ENCODE results near the gene SLC12A5. TPM values are rescaled to one million over a fixed set of nuclear protein-coding genes. Genes with fewer than 3 reads are reported as not detected.

SLC12A5 gene
- total and polyA plus RNA-seq, 2 experiments from 2014 or later = 0.55 TPM; not detected in 1

- in situ Hi-C loops (cut with MboI) = no loop called here
- WGBS, 2 experiments (ENCODE audit: low coverage in 1 of 2, low lambda C conversion rate in 2 of 2, missing lambda C conversion rate in 2 of 2) = 83 to 86% methylated on average over 3 of the region's 3 CpGs
- peaks cover 2% of the 10 kb centered on the region; the same call in 1 of the 2 replicates for H3F3A ChIP-seq (ENCODE audit: insufficient read depth)
- TF ChIP-seq EZH2phosphoT487 (IDR thresholded peaks at IDR 0.05; ENCODE audit: insufficient read depth, low read depth) = no peak
- no peak for TF ChIP-seq EZH2 (IDR thresholded peaks at IDR 0.05; ENCODE audit: insufficient read depth, poor library complexity, severe bottlenecking)
- no peaks in the 10 kb centered on the region for H3K9me2 ChIP-seq (ENCODE audit: insufficient read depth)
- H3K36me3 ChIP-seq (ENCODE audit: low read depth) = peaks cover 53% of the 10 kb centered on the region
- H3K27ac ChIP-seq = no peak overlapping the region
- H2AFZ ChIP-seq = no peak overlapping the region
- H3K9ac ChIP-seq = no peak overlapping the region
- no peak overlapping the region for H3K4me2 ChIP-seq (ENCODE audit: unreplicated experiment)
- H3K4me1 ChIP-seq (ENCODE audit: insufficient read depth) = peaks cover 5% of the 10 kb centered on the region
- no peak overlapping the region for H3K4me3 ChIP-seq
- no peaks in the 10 kb centered on the region for H3K27me3 ChIP-seq (replicated peaks; ENCODE audit: insufficient read depth)
- H3K9me3 ChIP-seq (ENCODE audit: low read depth) = no peaks in the 10 kb centered on the region
- 0 out of 2 replicates have a peak, but pooled peaks cover under 1% of the 10 kb centered on the region for H4K20me1 ChIP-seq (ENCODE audit: insufficient read depth)
- no peak for DNase-seq
- H3K79me2 ChIP-seq (ENCODE audit: insufficient read depth) = peaks cover 18% of the 10 kb centered on the region; the same call in 1 of the 2 replicates
These were observed 36.7 kb downstream of the SLC12A5 start for GRCh38 chr20:46065691-46066090.

GRCh38 chr20:46070215-46070900 lies 41.3 kb downstream of the SLC12A5 start:
- Histone ChIP-seq H2AFZ (no peak overlapping the region), H4K20me1 (ENCODE audit: insufficient read depth) (peaks cover 25% of the 10 kb centered on the region; the same call in 1 of the 2 replicates), H3K9me3 (ENCODE audit: low read depth) (no peaks in the 10 kb centered on the region), H3K36me3 (ENCODE audit: low read depth) (peaks cover 34% of the 10 kb centered on the region), H3F3A (ENCODE audit: insufficient read depth) (peaks cover 13% of the 10 kb centered on the region), H3K27ac (0 out of 2 replicates have a peak overlapping the region, but pooled peaks have one; percentile 33), H3K9me2 (ENCODE audit: insufficient read depth) (no peaks in the 10 kb centered on the region), H3K4me3 (0 out of 2 replicates have a peak overlapping the region, but pooled peaks have one; percentile 17), H3K79me2 (ENCODE audit: insufficient read depth) (peaks cover 62% of the 10 kb centered on the region), H3K4me2 (ENCODE audit: unreplicated experiment) (peak overlapping the region; percentile 30), H3K9ac (no peak overlapping the region), H3K4me1 (ENCODE audit: insufficient read depth) (peaks cover 11% of the 10 kb centered on the region), H3K27me3 (replicated peaks; ENCODE audit: insufficient read depth) (no peaks in the 10 kb centered on the region)
- no peak for TF ChIP-seq EZH2phosphoT487 (IDR thresholded peaks at IDR 0.05; ENCODE audit: insufficient read depth, low read depth)
- no peak for TF ChIP-seq EZH2 (IDR thresholded peaks at IDR 0.05; ENCODE audit: insufficient read depth, poor library complexity, severe bottlenecking)
- peak; percentile 69 for DNase-seq
- 93 to 94% methylated on average over 20 of the region's 20 CpGs for WGBS, 2 experiments (ENCODE audit: low coverage in 1 of 2, low lambda C conversion rate in 2 of 2, missing lambda C conversion rate in 2 of 2)
- in situ Hi-C loops (cut with MboI) = no loop called here

- Histone ChIP-seq H3K27me3 (replicated peaks; ENCODE audit: insufficient read depth) (no peaks in the 10 kb centered on the region), H2AFZ (no peak overlapping the region), H3K4me1 (ENCODE audit: insufficient read depth) (peaks cover 11% of the 10 kb centered on the region), H3K79me2 (ENCODE audit: insufficient read depth) (peaks cover 74% of the 10 kb centered on the region), H3K36me3 (ENCODE audit: low read depth) (peaks cover 24% of the 10 kb centered on the region), H3F3A (ENCODE audit: insufficient read depth) (peaks cover 13% of the 10 kb centered on the region), H3K9ac (no peak overlapping the region), H4K20me1 (ENCODE audit: insufficient read depth) (peaks cover 25% of the 10 kb centered on the region; the same call in 1 of the 2 replicates), H3K27ac (no peak overlapping the region), H3K4me2 (ENCODE audit: unreplicated experiment) (no peak overlapping the region), H3K9me3 (ENCODE audit: low read depth) (no peaks in the 10 kb centered on the region), H3K9me2 (ENCODE audit: insufficient read depth) (no peaks in the 10 kb centered on the region), H3K4me3 (no peak overlapping the region)
- 96 to 99% methylated on average over 3 of the region's 3 CpGs for WGBS, 2 experiments (ENCODE audit: low coverage in 1 of 2, low lambda C conversion rate in 2 of 2, missing lambda C conversion rate in 2 of 2)
- no peak for DNase-seq
- in situ Hi-C loops (cut with MboI) = no loop called here
- TF ChIP-seq EZH2 (IDR thresholded peaks at IDR 0.05; ENCODE audit: insufficient read depth, poor library complexity, severe bottlenecking) (no peak), EZH2phosphoT487 (IDR thresholded peaks at IDR 0.05; ENCODE audit: insufficient read depth, low read depth) (no peak)
These were observed 42.6 kb downstream of the SLC12A5 start for GRCh38 chr20:46071573-46071972.

- TF ChIP-seq EZH2phosphoT487 (IDR thresholded peaks at IDR 0.05; ENCODE audit: insufficient read depth, low read depth) (no peak), EZH2 (IDR thresholded peaks at IDR 0.05; ENCODE audit: insufficient read depth, poor library complexity, severe bottlenecking) (no peak)
- no peak for DNase-seq
- H3K9me2 ChIP-seq (ENCODE audit: insufficient read depth) = no peaks in the 10 kb centered on the region
- H3K36me3 ChIP-seq (ENCODE audit: low read depth) = peaks cover 20% of the 10 kb centered on the region
- H3K4me2 ChIP-seq (ENCODE audit: unreplicated experiment) = no peak overlapping the region
- no peaks in the 10 kb centered on the region for H3K9me3 ChIP-seq (ENCODE audit: low read depth)
- H3K27me3 ChIP-seq (replicated peaks; ENCODE audit: insufficient read depth) = no peaks in the 10 kb centered on the region
- peaks cover 88% of the 10 kb centered on the region for H3K79me2 ChIP-seq (ENCODE audit: insufficient read depth)
- H3K27ac ChIP-seq = no peak overlapping the region
- H3K9ac ChIP-seq = no peak overlapping the region
- H2AFZ ChIP-seq = no peak overlapping the region
- peaks cover 25% of the 10 kb centered on the region; the same call in 1 of the 2 replicates for H4K20me1 ChIP-seq (ENCODE audit: insufficient read depth)
- in situ Hi-C loops (cut with MboI) = no loop called here
- peaks cover 11% of the 10 kb centered on the region for H3K4me1 ChIP-seq (ENCODE audit: insufficient read depth)
- H3F3A ChIP-seq (ENCODE audit: insufficient read depth) = peaks cover 13% of the 10 kb centered on the region
- WGBS, 2 experiments (ENCODE audit: low coverage in 1 of 2, low lambda C conversion rate in 2 of 2, missing lambda C conversion rate in 2 of 2) = 74 to 82% methylated on average over 4 of the region's 4 CpGs
- no peak overlapping the region for H3K4me3 ChIP-seq
These were observed 44.0 kb downstream of the SLC12A5 start for GRCh38 chr20:46073024-46073423.
